RWPE1 (cell line): Measurements from ENCODE around the gene CLIC5.

Experiments
- CTCF ChIA-PET: fragments of 350-600 bp; sonication (Branson Sonifier 250); formaldehyde crosslinking; extraction: SDS; loops from one replicate; lab custom pipeline; 2021; lab: Yijun Ruan, JAX
- POLR2A ChIA-PET: fragments of 400-600 bp; formaldehyde crosslinking; extraction: SDS; loops from one replicate; lab custom pipeline; 2020; ENCODE audit warnings: antibody characterized with exemption; ENCODE audit not compliant: low non-redundant PET; lab: Yijun Ruan, JAX
- DNase-seq: peaks from one replicate; pipeline ENCODE4 v3.0.0; 2012; ENCODE audit warnings: low spot score
- H3K27ac ChIP-seq: fragments of 450-650 bp; 2 replicates; pipeline ENCODE4 v1.5.1; 2017
- TF ChIP-seq, protein P1 (sequence below): fragments of 450-650 bp; conservative IDR thresholded peaks from 2 replicates; pipeline ENCODE4 v1.5.1; 2017; ENCODE audit warnings: low read depth, mild to moderate bottlenecking

Gene CLIC5

DNA sequence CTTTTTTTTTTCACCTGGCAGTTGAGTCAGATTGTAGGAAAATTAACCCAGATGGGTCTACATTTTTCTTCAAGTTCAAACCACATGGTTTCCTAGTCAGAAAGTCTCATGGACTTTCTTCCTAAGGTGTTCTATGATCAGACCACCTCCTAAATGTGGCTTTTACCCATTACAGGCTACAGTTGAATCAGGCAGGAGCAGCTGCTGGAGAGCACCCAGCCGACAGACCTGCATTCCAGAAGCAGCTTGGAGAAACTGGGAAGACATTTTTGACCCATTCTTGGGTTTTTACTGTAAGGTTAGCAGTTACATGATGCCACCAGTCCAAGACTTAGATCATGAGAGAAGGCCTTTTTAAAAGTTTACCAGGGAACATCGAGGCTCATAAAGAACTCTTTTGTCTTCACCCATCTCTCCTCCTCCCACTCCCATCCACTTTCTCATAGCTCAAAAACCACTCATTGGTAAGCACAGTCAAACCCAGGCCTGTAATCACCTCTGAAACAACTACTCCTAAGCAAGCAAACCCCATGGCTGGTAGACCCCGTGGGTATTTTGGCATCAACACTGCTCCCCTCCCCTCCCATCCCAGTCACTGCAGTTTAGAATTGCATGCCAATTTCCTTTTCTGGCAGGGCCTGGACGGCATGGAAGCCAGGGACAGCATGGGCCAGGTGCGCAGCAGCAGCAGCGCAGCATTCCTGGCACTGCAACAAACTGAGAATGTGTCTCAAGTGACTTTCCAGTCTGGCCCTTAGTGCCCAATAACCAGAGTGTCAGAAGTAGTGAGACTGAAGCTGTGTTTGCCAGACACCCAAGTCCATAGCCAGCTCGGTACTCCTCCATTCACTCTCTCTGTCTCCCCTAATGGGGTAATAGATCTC lies 113.7 kb downstream of the CLIC5 start:
- TF ChIP-seq, protein P1, sequence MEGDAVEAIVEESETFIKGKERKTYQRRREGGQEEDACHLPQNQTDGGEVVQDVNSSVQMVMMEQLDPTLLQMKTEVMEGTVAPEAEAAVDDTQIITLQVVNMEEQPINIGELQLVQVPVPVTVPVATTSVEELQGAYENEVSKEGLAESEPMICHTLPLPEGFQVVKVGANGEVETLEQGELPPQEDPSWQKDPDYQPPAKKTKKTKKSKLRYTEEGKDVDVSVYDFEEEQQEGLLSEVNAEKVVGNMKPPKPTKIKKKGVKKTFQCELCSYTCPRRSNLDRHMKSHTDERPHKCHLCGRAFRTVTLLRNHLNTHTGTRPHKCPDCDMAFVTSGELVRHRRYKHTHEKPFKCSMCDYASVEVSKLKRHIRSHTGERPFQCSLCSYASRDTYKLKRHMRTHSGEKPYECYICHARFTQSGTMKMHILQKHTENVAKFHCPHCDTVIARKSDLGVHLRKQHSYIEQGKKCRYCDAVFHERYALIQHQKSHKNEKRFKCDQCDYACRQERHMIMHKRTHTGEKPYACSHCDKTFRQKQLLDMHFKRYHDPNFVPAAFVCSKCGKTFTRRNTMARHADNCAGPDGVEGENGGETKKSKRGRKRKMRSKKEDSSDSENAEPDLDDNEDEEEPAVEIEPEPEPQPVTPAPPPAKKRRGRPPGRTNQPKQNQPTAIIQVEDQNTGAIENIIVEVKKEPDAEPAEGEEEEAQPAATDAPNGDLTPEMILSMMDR = no peak
- H3K27ac ChIP-seq = no peak overlapping the region
- ChIA-PET CTCF (interaction anchor here (0.5 to 0.7 kb wide), 3 partner anchors 92 to 1426 kb away, joined by 3 to 4 read pairs (median 3); no protein-coding TSS in a partner anchor), POLR2A (no interaction called here)
- no peak for DNase-seq

DNA sequence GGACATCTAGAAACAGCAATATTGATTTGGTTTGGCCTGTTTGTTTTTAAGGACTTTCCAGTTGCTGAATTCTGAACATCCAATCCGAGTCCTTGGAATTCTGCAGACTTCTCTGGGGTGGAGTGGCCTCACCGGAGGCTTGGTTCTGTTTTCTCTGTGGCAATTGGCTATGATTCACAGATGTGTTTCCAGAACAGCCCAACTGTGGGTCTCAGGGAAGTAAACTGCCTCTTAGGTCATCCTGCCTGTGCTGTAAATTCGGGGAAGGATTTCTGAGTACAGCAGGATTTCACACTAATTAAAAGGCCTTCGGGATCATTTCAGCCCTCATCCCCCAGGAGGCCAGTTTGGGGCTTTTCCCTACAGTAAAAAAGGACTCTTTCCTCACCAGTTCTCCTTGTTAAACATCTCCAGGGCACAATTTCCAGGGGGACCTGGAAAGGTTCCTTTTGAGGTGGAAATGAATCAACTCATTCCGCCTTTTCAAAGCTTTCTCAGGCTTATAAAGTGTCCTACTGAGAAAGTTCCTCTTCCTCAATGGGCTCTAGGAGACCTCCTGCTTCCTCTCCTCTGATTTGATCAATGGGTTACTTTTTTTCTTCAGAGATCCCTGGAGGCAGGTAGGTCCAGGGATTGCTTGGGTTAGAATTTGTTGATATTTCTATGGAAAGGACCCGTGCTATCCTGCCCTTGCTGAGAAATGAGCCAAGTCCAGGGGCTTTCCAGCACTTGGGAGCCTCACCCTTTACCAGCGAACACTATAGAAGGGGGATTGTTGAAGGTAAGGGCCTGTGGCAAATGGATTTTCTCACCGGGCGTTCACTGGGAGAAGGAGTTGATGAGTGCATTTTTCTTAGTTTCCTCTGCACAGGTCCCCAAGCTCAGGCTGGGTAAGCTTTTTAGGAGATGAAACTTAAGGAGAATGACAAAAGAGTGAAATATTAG lies 114.6 kb downstream of the CLIC5 start:
- ChIA-PET CTCF (interaction anchor here (0.7 kb wide), 1 partner anchor 1425 kb away, joined by 4 read pairs; no protein-coding TSS in a partner anchor), POLR2A (no interaction called here)
- TF ChIP-seq, protein P1 = no peak
- DNase-seq = no peak
- no peak overlapping the region for H3K27ac ChIP-seq

DNA sequence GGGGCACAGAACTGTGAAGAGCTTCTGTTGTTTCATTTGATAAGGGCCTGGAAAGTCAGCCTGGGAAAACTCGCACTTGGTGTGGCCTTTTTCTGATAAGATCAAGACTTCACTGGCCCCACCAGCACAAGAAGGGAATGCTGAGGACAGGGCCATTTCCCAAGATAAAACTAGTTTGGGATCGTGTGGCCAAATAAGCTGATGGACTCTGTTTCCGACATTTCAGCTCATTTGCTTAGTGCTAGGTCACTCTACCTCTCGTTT lies 116.0 kb downstream of the CLIC5 start:
- TF ChIP-seq, protein P1 = no peak
- ChIA-PET POLR2A (no interaction called here), CTCF (no interaction called here)
- no peak overlapping the region for H3K27ac ChIP-seq
- DNase-seq = no peak

DNA sequence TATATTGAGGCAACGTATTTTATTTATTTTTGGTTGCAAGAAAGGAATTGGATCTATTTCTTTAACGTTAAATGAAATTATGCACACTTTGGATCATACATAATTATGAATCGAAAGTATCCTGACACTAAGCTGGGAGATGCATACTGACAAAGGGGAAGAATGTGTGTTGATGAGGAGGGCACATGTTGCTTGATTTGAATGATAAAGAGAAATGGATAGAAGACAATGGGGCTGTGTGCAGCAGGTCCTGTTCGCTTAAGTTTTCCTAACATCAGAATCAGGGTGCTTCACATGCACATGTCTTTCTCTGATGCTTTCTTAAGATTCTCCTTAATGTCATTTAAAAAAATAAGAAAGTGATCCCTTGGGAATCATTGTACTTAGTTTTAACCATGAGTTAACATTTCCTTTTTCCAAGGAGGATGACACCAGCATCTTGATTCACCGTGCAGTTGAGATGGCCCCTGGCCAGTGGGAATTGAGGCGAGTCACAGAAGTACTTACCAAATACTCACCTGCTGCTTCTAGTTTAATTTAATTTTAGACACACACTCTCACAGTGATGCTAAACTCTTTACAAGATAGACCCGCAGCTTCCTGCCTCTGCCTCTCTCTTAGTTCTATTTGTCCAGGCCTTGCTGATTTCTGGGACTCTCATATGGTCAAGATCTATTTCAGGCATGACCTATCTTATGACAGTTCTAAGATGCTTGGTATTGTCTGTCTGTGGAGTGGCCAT lies 116.5 kb downstream of the CLIC5 start:
- TF ChIP-seq, protein P1 = no peak
- DNase-seq = no peak
- CTCF ChIA-PET = no interaction called here
- H3K27ac ChIP-seq = no peak overlapping the region
- POLR2A ChIA-PET = no interaction called here

DNA sequence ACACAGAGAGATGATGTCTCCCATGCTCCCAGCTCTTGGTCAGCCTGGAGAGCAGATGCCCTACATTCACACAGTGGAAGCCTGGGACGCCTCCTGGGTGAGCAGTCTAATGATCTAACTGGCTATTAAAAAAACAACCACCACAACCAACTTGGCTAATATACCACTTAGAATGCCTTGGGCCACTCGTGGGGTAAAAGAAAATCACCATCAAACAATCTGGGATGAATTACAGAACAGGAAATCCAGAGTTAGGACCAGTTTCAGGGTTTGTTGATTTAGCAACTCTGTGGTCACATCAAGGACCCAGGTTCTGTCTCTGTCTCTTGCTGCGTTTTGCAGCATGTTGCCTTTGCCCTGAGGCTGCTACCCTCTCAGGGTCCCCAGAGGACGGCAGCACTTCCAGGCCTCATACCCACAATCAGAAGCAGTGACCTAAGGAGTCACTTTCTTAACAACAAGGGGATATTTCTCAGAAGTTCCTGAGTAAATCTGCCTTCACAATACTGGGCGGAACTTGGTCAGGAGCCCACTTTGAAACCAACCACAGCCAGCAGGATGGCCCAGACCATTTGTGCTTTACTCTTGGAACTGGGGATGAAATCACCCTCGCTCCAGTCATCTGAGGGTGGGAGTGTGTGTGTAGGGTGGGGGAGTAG lies 118.7 kb downstream of the CLIC5 start:
- TF ChIP-seq, protein P1 = no peak
- POLR2A ChIA-PET = no interaction called here
- DNase-seq = no peak
- H3K27ac ChIP-seq = no peak overlapping the region
- CTCF ChIA-PET = interaction anchor here (0.6 kb wide), 1 partner anchor 1086 kb away, joined by 4 read pairs; no protein-coding TSS in a partner anchor
